ENCODE results near the gene PDCD11. TPM values are rescaled to one million over a fixed set of nuclear protein-coding genes. Genes with fewer than 3 reads are reported as not detected.

The PDCD11 gene
- total RNA-seq, 2 donors from 2014 or later = 62.3 to 65.8 TPM

GRCh38 chr10:103478671-103479070 is 82.2 kb downstream of the PDCD11 start:
- H3K4me1 ChIP-seq (ENCODE audit: control insufficient read depth, insufficient read depth, low read length) = peaks cover 4% of the 10 kb centered on the region
- no peak overlapping the region for H3K9ac ChIP-seq (ENCODE audit: extremely low read depth, low read length, poor library complexity, severe bottlenecking)
- H3K4me1 Mint-ChIP-seq = peaks cover 5% of the 10 kb centered on the region
- TF ChIP-seq CTCF (conservative IDR thresholded peaks at IDR 0.05) = no peak
- H3K4me3 ChIP-seq (ENCODE audit: low read length) = no peak overlapping the region
- no peaks in the 10 kb centered on the region for H3K36me3 ChIP-seq (ENCODE audit: control insufficient read depth, insufficient read depth, low read length)
- no peak for DNase-seq
- H3K27ac ChIP-seq (ENCODE audit: low read depth, low read length) = no peak overlapping the region
- no peaks in the 10 kb centered on the region for H3K27me3 ChIP-seq (ENCODE audit: control insufficient read depth, insufficient read depth, low read length, poor library complexity, severe bottlenecking)
- no peak overlapping the region for H3K27ac Mint-ChIP-seq
- H3K9me3 Mint-ChIP-seq = no peaks in the 10 kb centered on the region
- WGBS, 2 experiments (ENCODE audit: insufficient coverage in 1 of 2, insufficient read length in 1 of 2) = 90 to 93% methylated on average over 17 to 22 of the region's 22 CpGs
- no peaks in the 10 kb centered on the region for H3K36me3 Mint-ChIP-seq (ENCODE audit: low read depth)
- no peak overlapping the region for H3K4me3 Mint-ChIP-seq
- H3K27me3 Mint-ChIP-seq (ENCODE audit: insufficient read depth) = no peaks in the 10 kb centered on the region
- no peaks in the 10 kb centered on the region for H3K9me3 ChIP-seq (ENCODE audit: control insufficient read depth, low read length)

DNA sequence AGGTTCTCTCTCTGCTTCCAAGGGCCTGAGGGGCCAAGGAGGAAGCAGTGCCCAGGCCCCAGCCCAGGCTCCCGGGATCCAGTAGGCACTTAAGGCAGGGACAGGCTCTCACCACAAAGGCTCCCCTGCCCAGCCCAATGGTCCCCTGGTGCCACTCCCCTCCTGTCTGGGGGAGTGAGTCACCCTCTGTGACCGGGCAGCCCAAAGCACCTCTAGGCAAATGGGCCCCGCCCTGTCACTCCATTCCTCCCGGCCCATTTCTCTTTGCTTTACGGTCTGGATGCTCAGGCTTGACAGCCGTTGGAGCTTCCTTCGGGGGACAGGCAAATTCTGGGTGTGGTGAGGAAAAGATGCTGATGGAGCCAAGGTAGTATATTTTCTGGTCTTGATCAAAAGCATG is 82.7 kb downstream of the PDCD11 start, which contains the start of gene CALHM3:
Gene CALHM3, minus strand, starts transcription at position 106 of the 400 bp plus-strand sequence. CDS start 208 bp downstream, outside the sequence.
- Histone ChIP-seq H3K4me3 (ENCODE audit: low read length) (no peak within 1 kb of the TSS), H3K9me3 (ENCODE audit: control insufficient read depth, low read length) (no peaks in the 10 kb centered on the region), H3K27ac (ENCODE audit: low read depth, low read length) (no peak within 1 kb of the TSS), H3K9ac (ENCODE audit: extremely low read depth, low read length, poor library complexity, severe bottlenecking) (no peak within 1 kb of the TSS), H3K4me1 (ENCODE audit: control insufficient read depth, insufficient read depth, low read length) (peaks cover 4% of the 10 kb centered on the region), H3K36me3 (ENCODE audit: control insufficient read depth, insufficient read depth, low read length) (no peaks in the 10 kb centered on the region), H3K27me3 (ENCODE audit: control insufficient read depth, insufficient read depth, low read length, poor library complexity, severe bottlenecking) (no peaks in the 10 kb centered on the region)
- no peak within 1 kb of the TSS for H3K27ac Mint-ChIP-seq
- DNase-seq = no peak
- no peaks in the 10 kb centered on the region for H3K27me3 Mint-ChIP-seq (ENCODE audit: insufficient read depth)
- no peaks in the 10 kb centered on the region for H3K36me3 Mint-ChIP-seq (ENCODE audit: low read depth)
- peaks cover 5% of the 10 kb centered on the region for H3K4me1 Mint-ChIP-seq
- no peak for TF ChIP-seq CTCF (conservative IDR thresholded peaks at IDR 0.05)
- H3K4me3 Mint-ChIP-seq = no peak within 1 kb of the TSS
- 78 to 87% methylated on average over 1 to 7 of the region's 7 CpGs for WGBS, 2 experiments (ENCODE audit: insufficient coverage in 1 of 2, insufficient read length in 1 of 2)
- no peaks in the 10 kb centered on the region for H3K9me3 Mint-ChIP-seq

DNA sequence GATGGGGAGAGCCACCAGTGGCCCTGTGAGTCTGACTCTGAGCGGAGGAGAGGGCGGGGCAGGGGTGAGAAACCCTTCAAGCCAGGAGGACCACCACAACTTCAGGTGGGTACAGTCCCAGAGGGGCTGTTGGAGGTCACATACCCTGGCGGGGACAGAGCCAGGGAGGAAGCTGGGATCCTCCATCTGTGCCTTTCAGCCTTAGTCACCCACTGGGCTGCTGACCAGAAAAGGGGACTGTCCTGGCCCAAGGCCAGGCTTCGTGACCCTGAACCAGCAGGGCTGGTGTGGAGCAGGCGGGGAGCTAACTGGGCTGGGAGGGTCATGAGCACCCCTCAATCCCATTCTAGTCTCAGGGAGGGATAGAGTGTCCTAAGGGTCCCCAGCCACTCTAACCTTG is 84.1 kb downstream of the PDCD11 start:
- H3K27ac ChIP-seq (ENCODE audit: low read depth, low read length) = no peak overlapping the region
- no peaks in the 10 kb centered on the region for H3K27me3 ChIP-seq (ENCODE audit: control insufficient read depth, insufficient read depth, low read length, poor library complexity, severe bottlenecking)
- peaks cover 4% of the 10 kb centered on the region for H3K4me1 ChIP-seq (ENCODE audit: control insufficient read depth, insufficient read depth, low read length)
- Mint-ChIP-seq H3K4me1 (peaks cover 5% of the 10 kb centered on the region), H3K27ac (no peak overlapping the region), H3K9me3 (no peaks in the 10 kb centered on the region), H3K4me3 (no peak overlapping the region), H3K36me3 (ENCODE audit: low read depth) (no peaks in the 10 kb centered on the region), H3K27me3 (ENCODE audit: insufficient read depth) (no peaks in the 10 kb centered on the region)
- no peak for TF ChIP-seq CTCF (conservative IDR thresholded peaks at IDR 0.05)
- 90 to 100% methylated on average over 2 to 5 of the region's 5 CpGs for WGBS, 2 experiments (ENCODE audit: insufficient coverage in 1 of 2, insufficient read length in 1 of 2)
- H3K9ac ChIP-seq (ENCODE audit: extremely low read depth, low read length, poor library complexity, severe bottlenecking) = no peak overlapping the region
- no peak for DNase-seq
- H3K4me3 ChIP-seq (ENCODE audit: low read length) = no peak overlapping the region
- no peaks in the 10 kb centered on the region for H3K9me3 ChIP-seq (ENCODE audit: control insufficient read depth, low read length)
- no peaks in the 10 kb centered on the region for H3K36me3 ChIP-seq (ENCODE audit: control insufficient read depth, insufficient read depth, low read length)

Data from endodermal cell (in vitro differentiated cells).